ENCODE results near the gene ZNF469.

Gene ZNF469

DNA sequence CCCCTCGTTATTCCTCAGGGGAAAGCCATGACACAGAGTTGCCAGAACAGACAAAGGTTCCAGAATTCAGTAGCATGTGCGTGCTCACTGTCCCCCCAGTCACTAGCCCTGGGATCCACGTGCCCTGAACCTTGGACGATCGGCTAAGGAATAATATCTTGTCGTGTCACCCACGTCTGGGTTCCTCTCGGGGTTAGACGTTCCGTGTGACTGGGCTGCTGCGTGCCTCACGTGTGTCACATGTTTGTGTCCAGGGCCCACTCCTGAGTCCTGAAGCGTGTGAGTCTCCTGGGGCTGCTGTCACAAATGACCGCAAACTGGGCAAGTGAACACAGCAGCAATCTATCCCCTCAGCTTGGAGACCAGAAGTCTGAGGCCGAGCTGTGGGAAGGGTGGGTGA lies 12.4 kb upstream of the ZNF469 start:
- Histone ChIP-seq H3K27me3 (ENCODE audit: control insufficient read depth in 1 of 2, insufficient read depth in 2 of 2, low read length in 2 of 2) (no peaks in the 10 kb centered on the region), H3K27ac (ENCODE audit: low read depth, low read length) (no peak overlapping the region), H3K36me3 (ENCODE audit: control insufficient read depth in 1 of 2, insufficient read depth in 2 of 2, low read length in 2 of 2) (no peaks in the 10 kb centered on the region), H3K4me1 (ENCODE audit: control insufficient read depth in 1 of 2, insufficient read depth in 2 of 2, low read length in 2 of 2) (no peaks in the 10 kb centered on the region), H3K9ac (ENCODE audit: low read depth in 1 of 2, low read length in 2 of 2) (no peak overlapping the region), H3K9me3 (ENCODE audit: control insufficient read depth in 1 of 2, low read length in 2 of 2) (no peaks in the 10 kb centered on the region), H3K4me3 (ENCODE audit: low read depth in 1 of 2, low read length in 2 of 2) (no peak overlapping the region)

DNA sequence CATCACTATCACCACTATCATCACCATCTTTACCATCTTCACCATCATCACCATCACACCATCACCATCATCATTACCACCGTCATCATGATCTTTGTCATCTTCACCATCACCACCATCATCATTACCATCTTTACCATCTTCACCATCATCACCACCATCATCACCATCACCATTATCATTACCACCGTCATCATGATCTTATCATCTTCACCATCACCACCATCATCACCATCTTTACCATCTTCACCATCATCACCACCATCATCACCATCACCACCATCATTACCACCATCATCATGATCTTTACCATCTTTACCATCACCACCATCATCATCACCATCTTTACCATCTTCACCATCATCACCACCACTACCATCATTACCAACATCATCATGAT lies 10.2 kb upstream of the ZNF469 start:
- no peak overlapping the region for H3K4me3 ChIP-seq (ENCODE audit: low read depth in 1 of 2, low read length in 2 of 2)
- H3K9ac ChIP-seq (ENCODE audit: low read depth in 1 of 2, low read length in 2 of 2) = no peak overlapping the region
- H3K9me3 ChIP-seq (ENCODE audit: control insufficient read depth in 1 of 2, low read length in 2 of 2) = no peaks in the 10 kb centered on the region
- no peaks in the 10 kb centered on the region for H3K36me3 ChIP-seq (ENCODE audit: control insufficient read depth in 1 of 2, insufficient read depth in 2 of 2, low read length in 2 of 2)
- no peaks in the 10 kb centered on the region for H3K4me1 ChIP-seq (ENCODE audit: control insufficient read depth in 1 of 2, insufficient read depth in 2 of 2, low read length in 2 of 2)
- H3K27me3 ChIP-seq (ENCODE audit: control insufficient read depth in 1 of 2, insufficient read depth in 2 of 2, low read length in 2 of 2) = no peaks in the 10 kb centered on the region
- H3K27ac ChIP-seq (ENCODE audit: low read depth, low read length) = no peak overlapping the region

DNA sequence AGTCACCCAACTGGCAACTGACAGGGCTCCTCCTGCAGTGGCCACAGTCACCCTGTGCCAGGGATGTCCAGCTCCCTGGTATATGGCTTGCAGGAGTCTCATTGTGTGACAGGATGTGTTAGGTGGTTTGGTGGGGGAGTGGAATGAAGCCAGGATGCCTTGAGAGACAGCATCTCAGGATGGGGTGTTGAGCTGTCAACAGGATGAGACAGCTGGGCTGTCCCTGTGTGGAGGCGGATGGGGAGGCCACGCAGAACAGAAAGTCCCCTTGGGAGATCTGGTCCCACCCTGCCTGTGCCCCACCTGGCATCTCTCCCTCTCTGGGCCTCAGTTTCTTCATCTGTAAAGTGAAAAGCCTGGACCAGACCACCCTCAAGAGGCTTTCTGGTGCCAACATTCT lies 9.5 kb upstream of the ZNF469 start:
- no peaks in the 10 kb centered on the region for H3K4me1 ChIP-seq (ENCODE audit: control insufficient read depth in 1 of 2, insufficient read depth in 2 of 2, low read length in 2 of 2)
- no peak overlapping the region for H3K9ac ChIP-seq (ENCODE audit: low read depth in 1 of 2, low read length in 2 of 2)
- no peak overlapping the region for H3K27ac ChIP-seq (ENCODE audit: low read depth, low read length)
- no peaks in the 10 kb centered on the region for H3K27me3 ChIP-seq (ENCODE audit: control insufficient read depth in 1 of 2, insufficient read depth in 2 of 2, low read length in 2 of 2)
- H3K9me3 ChIP-seq (ENCODE audit: control insufficient read depth in 1 of 2, low read length in 2 of 2) = no peaks in the 10 kb centered on the region
- H3K4me3 ChIP-seq (ENCODE audit: low read depth in 1 of 2, low read length in 2 of 2) = no peak overlapping the region
- H3K36me3 ChIP-seq (ENCODE audit: control insufficient read depth in 1 of 2, insufficient read depth in 2 of 2, low read length in 2 of 2) = no peaks in the 10 kb centered on the region

DNA sequence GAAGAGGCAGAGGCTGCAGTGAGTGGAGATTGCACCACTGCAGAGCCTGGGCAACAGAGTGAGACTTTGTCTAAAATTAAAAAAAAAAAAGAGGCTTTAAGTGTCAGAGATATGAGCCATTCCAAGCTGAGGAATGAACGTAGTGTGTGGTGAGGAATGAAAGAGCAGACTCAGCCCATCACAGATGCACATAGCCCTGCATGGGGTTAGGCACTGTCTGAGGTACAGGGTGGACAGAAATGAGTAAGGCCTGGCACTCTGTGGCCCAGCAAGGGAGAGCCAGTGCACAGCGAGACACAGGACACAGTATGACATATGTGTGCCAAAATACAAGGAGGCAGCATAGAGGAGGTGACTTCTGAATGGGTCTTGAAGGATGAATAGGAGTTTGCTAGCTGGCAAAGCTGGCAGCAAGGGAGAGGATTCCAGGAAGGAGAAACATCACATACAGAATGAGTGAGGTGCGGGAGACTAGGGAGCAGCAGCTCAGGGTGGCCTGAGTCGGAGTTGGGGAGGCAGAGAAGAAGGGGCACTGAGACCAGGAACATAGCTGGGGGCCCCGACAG lies 8.7 kb upstream of the ZNF469 start:
- H3K27ac ChIP-seq (ENCODE audit: low read depth, low read length) = no peak overlapping the region

DNA sequence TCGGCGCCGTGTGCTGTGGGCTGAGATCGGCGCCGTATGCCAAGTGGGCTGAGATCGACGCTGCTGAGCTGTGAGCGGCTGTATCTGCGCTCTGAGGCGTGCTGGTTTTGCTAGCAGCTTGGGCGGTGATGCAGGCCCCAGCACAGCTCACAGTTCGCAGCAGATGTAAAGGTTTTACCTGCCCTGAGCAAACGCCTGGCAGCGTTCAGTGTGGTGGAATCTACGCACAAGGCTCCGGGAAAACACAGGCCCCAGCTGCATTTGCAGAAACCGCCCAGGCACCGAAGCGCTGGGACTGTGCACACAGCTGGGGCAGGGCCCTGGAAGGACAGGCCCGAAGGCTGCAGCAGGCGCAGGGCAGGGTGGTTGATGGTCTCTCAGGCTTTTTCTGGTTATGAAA lies 8.0 kb upstream of the ZNF469 start:
- Histone ChIP-seq H3K4me3 (ENCODE audit: low read depth in 1 of 2, low read length in 2 of 2) (no peak overlapping the region), H3K27ac (ENCODE audit: low read depth, low read length) (no peak overlapping the region), H3K36me3 (ENCODE audit: control insufficient read depth in 1 of 2, insufficient read depth in 2 of 2, low read length in 2 of 2) (no peaks in the 10 kb centered on the region), H3K4me1 (ENCODE audit: control insufficient read depth in 1 of 2, insufficient read depth in 2 of 2, low read length in 2 of 2) (no peaks in the 10 kb centered on the region), H3K27me3 (ENCODE audit: control insufficient read depth in 1 of 2, insufficient read depth in 2 of 2, low read length in 2 of 2) (peaks cover 0 to 1% of the 10 kb centered on the region in 2 donors), H3K9me3 (ENCODE audit: control insufficient read depth in 1 of 2, low read length in 2 of 2) (no peaks in the 10 kb centered on the region), H3K9ac (ENCODE audit: low read depth in 1 of 2, low read length in 2 of 2) (no peak overlapping the region)

More for the DNA sequence above, 8.7 kb upstream of the ZNF469 start:
- H3K4me1 ChIP-seq (ENCODE audit: control insufficient read depth in 1 of 2, insufficient read depth in 2 of 2, low read length in 2 of 2) = no peaks in the 10 kb centered on the region
- H3K27me3 ChIP-seq (ENCODE audit: control insufficient read depth in 1 of 2, insufficient read depth in 2 of 2, low read length in 2 of 2) = no peaks in the 10 kb centered on the region
- no peaks in the 10 kb centered on the region for H3K36me3 ChIP-seq (ENCODE audit: control insufficient read depth in 1 of 2, insufficient read depth in 2 of 2, low read length in 2 of 2)
- H3K9me3 ChIP-seq (ENCODE audit: control insufficient read depth in 1 of 2, low read length in 2 of 2) = no peaks in the 10 kb centered on the region
- no peak overlapping the region for H3K9ac ChIP-seq (ENCODE audit: low read depth in 1 of 2, low read length in 2 of 2)
- no peak overlapping the region for H3K4me3 ChIP-seq (ENCODE audit: low read depth in 1 of 2, low read length in 2 of 2)

DNA sequence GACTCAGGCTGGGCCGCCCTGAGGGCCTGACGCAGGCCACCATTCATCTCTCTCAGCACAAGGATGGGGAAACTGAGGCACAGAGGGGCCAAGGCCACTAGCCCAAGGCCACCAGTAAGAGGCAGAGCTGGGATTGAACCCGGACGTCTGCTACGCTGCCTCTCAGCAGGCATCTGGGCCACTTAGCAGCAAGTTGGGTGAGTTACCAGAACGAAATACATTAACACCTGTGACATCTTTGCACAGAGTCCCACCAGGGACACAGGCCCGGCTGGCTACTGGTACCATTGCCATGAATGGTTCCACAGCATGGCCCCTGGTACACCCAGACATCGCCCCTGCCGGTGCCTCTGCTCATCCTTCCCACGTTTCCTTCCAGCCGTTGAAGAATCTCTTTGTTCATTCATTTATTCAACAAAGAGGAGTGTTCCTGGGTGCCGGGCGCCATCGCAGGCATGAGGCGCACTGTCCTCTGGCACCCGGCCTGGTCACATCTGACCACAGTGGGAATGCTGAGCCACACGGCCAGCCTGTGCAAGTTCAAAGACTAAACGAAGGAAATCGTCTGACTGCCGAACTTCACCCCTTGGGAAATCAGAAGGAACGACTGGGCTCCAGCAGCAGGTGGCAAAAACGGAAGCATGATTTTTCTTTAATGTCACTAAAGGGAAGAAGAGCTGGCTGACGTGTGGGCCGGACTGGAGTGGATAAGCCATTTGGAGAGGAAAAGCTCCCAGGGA lies 7.4 kb upstream of the ZNF469 start:
- H3K9ac ChIP-seq (ENCODE audit: low read depth in 1 of 2, low read length in 2 of 2) = no peak overlapping the region
- H3K4me1 ChIP-seq (ENCODE audit: control insufficient read depth in 1 of 2, insufficient read depth in 2 of 2, low read length in 2 of 2) = no peaks in the 10 kb centered on the region
- no peak overlapping the region for H3K4me3 ChIP-seq (ENCODE audit: low read depth in 1 of 2, low read length in 2 of 2)
- H3K9me3 ChIP-seq (ENCODE audit: control insufficient read depth in 1 of 2, low read length in 2 of 2) = no peaks in the 10 kb centered on the region
- peaks cover 0 to 3% of the 10 kb centered on the region in 2 donors for H3K27me3 ChIP-seq (ENCODE audit: control insufficient read depth in 1 of 2, insufficient read depth in 2 of 2, low read length in 2 of 2)
- no peaks in the 10 kb centered on the region for H3K36me3 ChIP-seq (ENCODE audit: control insufficient read depth in 1 of 2, insufficient read depth in 2 of 2, low read length in 2 of 2)
- no peak overlapping the region for H3K27ac ChIP-seq (ENCODE audit: low read depth, low read length)

DNA sequence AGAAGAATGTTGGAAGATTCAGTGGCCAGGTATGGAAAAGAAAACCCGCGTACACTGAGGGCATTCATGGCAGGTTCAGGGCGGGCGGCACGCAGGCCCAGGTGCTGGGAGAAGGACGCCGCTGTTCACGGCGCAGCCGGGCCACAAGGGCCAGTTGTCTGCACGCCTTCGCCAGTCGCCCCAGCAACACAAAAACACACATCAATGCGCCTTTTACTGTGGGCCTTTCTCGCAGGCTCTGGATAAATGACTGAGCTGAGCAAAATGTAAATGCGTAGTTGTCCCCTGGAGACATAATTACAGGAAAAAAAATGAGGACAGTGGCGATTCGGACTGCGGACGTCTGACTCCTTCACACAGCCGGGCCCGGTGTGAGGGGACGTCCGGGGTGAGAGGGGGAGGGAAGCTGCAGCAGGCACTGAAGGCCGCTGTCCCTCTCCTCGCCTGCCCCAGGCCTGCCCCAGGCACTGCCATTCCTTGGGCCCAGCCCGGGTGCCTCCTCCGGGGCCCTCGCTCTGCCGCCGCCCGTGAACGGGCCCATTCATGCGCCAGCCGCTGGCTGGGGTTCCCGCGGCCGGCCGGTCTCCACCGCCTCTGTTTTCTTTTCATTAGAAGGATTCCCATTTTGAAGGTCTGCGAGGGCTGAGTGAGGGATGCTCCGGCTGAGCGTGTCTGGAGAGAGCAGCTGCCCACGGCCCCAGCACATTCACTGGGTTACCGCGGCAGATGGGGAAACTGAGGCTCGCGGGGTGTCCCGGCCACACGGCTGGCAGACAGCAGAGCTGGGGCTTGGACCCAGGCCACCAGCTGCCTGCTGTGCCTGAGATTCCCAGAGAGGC lies 6.5 kb upstream of the ZNF469 start:
- Histone ChIP-seq H3K27ac (ENCODE audit: low read depth, low read length) (no peak overlapping the region), H3K9ac (ENCODE audit: low read depth in 1 of 2, low read length in 2 of 2) (no peak overlapping the region), H3K4me1 (ENCODE audit: control insufficient read depth in 1 of 2, insufficient read depth in 2 of 2, low read length in 2 of 2) (no peaks in the 10 kb centered on the region), H3K27me3 (ENCODE audit: control insufficient read depth in 1 of 2, insufficient read depth in 2 of 2, low read length in 2 of 2) (peaks cover 0 to 3% of the 10 kb centered on the region in 2 donors), H3K4me3 (ENCODE audit: low read depth in 1 of 2, low read length in 2 of 2) (no peak overlapping the region), H3K9me3 (ENCODE audit: control insufficient read depth in 1 of 2, low read length in 2 of 2) (no peaks in the 10 kb centered on the region), H3K36me3 (ENCODE audit: control insufficient read depth in 1 of 2, insufficient read depth in 2 of 2, low read length in 2 of 2) (no peaks in the 10 kb centered on the region)

DNA sequence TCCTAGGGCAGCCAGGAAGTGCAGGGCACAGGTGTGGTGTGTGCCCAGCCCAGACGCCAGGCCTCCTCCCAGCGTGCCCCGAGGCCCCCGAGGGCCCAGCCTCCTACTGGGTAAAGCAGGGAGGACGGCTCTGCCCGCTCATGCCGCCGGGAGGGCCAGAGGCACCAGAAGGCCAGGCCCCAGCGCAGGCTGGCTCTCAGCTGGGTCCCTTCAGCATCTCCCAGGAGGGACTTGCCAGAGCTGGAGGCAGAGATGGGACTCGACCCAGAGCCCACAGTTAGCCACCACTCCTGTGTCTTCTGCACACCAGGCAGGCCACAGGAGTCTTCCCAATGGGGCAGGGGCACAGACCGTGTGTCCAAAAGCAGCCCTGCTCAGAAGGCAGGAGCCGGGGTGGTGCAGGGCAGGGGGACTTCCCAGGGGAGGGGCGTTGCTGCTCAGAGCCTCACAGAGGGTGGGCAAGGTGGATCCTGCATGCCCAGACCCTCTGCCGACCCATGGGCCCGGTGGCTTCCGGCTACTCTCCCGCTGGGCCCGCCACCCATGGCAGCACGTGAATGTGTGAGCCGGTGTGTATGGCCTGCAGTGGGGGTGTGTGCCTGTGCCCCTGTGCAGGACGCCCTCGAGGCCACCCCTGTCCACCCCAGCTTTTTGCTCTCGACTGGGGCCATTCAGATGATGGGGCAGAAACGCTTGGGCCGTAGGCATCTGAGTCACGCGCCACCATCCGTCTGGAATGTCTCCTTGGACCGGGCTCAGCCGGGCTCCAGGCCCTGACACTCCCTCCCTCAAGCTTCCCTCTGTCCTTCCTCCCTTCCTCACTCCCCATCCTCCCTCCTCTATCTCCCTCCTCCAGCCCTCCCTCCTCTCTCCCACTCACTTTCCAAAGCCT lies 5.7 kb upstream of the ZNF469 start:
- no peaks in the 10 kb centered on the region for H3K9me3 ChIP-seq (ENCODE audit: control insufficient read depth in 1 of 2, low read length in 2 of 2)
- H3K36me3 ChIP-seq (ENCODE audit: control insufficient read depth in 1 of 2, insufficient read depth in 2 of 2, low read length in 2 of 2) = no peaks in the 10 kb centered on the region
- no peak overlapping the region for H3K4me3 ChIP-seq (ENCODE audit: low read depth in 1 of 2, low read length in 2 of 2)
- no peaks in the 10 kb centered on the region for H3K4me1 ChIP-seq (ENCODE audit: control insufficient read depth in 1 of 2, insufficient read depth in 2 of 2, low read length in 2 of 2)
- H3K27me3 ChIP-seq (ENCODE audit: control insufficient read depth in 1 of 2, insufficient read depth in 2 of 2, low read length in 2 of 2) = peaks cover 4 to 8% of the 10 kb centered on the region in 2 donors
- no peak overlapping the region for H3K27ac ChIP-seq (ENCODE audit: low read depth, low read length)
- no peak overlapping the region for H3K9ac ChIP-seq (ENCODE audit: low read depth in 1 of 2, low read length in 2 of 2)

DNA sequence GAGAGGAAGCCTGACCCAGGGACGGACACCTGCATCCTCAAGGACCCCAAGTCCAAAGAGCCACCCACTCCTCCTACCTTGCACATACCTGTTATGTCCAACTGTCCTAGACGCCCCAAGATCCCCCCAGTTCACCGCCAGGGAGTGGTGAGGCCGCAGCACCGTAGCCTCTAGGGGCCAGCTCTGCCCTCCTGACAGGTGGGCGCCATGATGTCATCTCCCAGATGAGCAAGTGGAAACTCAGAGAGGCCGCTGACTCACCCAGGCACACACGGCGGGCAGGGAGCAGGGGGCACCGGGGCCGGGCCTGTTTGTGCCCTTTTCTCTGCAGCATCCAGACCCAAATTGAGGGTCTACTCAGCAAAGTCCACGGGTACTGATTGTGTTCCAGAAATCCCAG lies 4.8 kb upstream of the ZNF469 start:
- no peaks in the 10 kb centered on the region for H3K36me3 ChIP-seq (ENCODE audit: control insufficient read depth in 1 of 2, insufficient read depth in 2 of 2, low read length in 2 of 2)
- no peaks in the 10 kb centered on the region for H3K9me3 ChIP-seq (ENCODE audit: control insufficient read depth in 1 of 2, low read length in 2 of 2)
- no peak overlapping the region for H3K27ac ChIP-seq (ENCODE audit: low read depth, low read length)
- H3K27me3 ChIP-seq (ENCODE audit: control insufficient read depth in 1 of 2, insufficient read depth in 2 of 2, low read length in 2 of 2) = peaks cover 8 to 14% of the 10 kb centered on the region in 2 donors
- H3K4me3 ChIP-seq (ENCODE audit: low read depth in 1 of 2, low read length in 2 of 2) = no peak overlapping the region
- H3K4me1 ChIP-seq (ENCODE audit: control insufficient read depth in 1 of 2, insufficient read depth in 2 of 2, low read length in 2 of 2) = no peaks in the 10 kb centered on the region
- H3K9ac ChIP-seq (ENCODE audit: low read depth in 1 of 2, low read length in 2 of 2) = no peak overlapping the region
